HG03108 (cell line): ENCODE measurements around the gene OCEL1.

ENCODE experiments used
- ATAC-seq: cut with Tn5 transposase; IDR thresholded peaks from one replicate; pipeline ENCODE4 v1.9.1; 2021; ENCODE audit warnings: moderate library complexity; ENCODE audit not compliant: unreplicated experiment

Gene OCEL1

DNA sequence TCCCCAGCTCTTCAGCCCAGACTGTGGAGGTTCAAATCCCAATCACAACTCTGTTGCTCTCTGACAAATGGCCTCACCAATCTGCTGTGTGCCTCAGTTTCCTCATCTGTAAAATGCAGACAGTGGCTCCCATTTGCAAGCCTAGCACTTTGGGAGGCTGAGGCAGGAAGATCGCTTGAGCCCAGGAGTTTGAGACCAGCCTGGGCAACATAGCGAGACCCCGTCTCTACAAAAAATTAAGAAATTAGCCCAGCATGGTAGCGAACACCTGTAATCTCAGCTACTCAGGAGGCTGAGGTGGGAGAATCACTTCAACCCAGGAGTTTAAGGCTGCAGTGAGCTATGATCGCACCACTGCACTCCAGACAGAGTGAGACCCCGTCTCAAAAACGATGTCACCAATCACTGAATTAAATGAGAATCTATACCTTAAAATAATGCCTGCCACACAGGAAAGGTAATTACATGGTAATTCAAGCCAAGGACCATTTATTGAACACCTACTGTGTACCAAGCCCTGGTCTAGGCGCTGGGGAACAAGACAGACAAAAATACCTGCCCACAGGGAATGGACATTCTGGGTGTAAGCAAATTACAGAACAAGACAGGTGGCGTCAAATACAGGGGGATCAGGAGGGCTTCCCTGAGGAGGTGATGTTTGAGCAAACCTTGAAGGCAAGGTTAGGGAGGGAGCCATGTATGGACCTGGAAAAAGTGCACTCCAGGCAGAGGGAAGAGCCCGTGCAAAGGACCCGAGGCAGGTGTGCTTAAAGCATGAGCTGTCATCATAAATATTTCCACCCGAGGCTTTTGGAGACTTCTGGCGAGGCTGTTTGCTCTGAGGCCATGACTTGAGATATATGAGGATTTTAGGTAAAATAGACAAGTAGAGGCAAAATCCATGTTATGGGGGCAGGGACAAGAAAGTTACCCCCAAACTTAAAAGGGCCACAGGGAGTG, 12.0 kb downstream of the OCEL1 start:
- ATAC-seq = no peak

DNA sequence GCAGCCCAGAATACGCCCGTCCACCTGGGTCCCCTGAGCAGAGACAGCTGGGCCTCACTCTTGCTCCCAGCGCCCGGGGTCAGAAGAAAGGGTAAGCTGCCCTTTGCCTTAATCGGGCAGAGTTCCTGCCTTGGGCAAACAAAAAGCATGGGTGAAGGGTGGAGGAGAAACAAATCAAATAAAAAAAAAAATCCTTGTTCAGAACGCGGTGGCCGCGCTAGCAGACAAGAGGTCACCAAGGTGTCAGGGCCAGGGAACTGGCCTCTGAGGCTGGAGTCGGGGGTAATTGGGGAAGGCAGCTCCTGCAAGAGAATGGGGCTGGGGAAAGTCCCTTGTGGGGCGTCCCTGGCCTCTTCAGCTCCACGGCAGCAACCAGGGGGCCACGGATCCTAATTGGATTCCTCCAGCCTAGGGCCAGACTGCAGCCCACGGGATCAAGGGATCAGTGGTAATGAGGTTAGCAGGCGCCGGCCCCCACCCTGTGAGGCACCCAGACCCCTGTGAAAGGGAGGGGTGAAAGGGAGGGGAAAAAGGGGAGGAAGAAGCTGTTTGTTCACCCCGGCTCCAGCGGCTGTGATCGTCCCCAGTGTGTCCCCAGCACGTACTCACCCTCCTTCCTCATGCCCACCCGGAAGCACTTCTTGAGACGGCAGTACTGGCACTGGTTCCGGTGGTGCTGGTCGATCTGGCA, 14.2 kb downstream of the OCEL1 start:
- ATAC-seq = no peak

DNA sequence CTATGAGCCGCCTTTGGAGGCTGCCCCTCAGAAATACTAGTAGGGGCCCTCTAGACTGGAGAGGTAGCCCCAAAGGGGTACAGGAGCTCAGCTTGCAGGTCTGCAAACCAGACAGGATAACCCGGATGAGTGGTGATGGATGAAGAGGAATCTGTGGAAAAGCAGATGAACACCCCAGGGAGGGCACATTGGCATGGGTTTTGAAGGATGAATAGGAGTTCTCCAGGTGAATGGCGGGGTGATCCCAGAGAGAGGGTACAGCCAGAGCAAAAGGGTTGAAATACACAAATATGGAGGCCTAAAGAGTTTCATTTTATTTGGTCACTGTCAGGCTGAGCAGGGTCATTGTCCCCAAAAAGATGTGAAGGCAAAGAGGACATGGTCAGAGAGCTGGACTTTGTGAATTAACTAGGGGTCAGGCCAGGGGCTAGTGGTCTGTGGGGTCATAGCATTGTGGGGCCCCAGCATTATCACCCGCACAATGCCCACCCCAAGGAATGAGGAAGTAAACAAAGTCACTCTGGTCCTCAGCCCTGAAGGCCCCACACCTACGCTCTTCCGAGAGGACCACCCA, 14.9 kb downstream of the OCEL1 start:
- no peak for ATAC-seq

DNA sequence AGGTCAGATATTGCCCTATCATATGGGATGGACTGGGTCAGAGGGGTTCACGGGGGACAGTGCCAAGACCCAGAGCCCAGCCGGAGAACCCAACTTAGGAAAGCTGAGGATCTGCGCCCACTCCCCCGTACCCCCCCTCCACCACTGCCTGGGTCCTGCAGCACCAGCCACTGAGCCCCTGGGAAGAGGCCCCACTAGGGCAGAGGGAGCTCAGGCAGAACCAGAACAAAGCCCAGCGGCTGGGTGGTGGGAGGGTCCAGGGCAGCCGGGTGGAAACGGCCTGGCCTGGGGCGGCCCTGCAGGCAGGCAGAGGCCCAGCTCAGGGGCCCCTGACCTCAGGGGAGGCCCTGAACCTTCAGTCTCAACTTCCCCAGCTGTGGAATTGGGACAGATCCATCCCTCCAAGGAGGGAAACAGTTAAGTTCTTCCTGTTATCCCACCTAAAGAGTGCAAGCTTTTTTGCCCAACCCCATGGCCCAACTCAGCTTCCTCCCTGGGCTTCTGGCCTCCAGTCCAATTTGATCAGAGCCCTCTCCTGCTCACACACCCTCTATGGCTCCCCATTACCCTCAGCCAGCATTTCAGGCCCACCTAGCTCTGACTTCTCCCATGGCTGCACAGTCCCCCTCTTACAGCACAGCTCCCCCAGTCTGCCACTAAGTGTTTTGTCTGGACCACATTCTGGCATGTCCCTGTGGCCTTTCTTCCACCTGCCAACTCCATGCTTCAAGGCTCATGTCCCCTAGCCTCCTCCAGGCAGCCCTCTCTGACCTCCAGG, 16.6 kb downstream of the OCEL1 start:
- no peak for ATAC-seq

DNA sequence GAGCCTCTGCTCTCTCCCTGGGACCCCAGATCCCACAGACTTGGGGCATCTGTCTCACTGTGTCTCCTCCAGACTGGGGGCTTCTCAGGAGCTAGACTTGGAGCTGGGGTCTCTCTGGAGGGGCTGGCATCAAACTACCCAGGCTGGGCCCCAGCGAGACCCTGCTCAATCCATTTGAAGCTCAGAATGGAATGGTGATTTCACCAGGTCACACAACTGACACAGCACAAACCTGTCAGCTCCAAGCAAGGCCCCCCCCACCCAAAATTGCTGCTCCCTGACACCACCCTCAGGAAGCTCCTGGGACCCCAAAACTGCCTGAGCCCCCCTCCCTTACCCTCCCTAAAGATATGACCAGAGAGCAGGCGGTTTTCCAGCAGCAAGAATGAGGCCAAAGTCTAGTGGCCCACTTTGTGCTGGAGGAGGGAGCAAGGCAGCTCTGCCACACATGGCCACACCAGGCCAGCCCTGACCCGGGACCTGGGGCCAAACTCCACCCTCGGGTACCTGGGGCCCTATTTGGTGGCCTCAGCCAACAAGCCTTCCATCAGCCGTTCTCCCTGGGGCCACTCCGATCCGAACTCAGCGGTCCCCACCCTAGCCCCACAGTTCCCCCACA, 17.3 kb downstream of the OCEL1 start:
- ATAC-seq = no peak

DNA sequence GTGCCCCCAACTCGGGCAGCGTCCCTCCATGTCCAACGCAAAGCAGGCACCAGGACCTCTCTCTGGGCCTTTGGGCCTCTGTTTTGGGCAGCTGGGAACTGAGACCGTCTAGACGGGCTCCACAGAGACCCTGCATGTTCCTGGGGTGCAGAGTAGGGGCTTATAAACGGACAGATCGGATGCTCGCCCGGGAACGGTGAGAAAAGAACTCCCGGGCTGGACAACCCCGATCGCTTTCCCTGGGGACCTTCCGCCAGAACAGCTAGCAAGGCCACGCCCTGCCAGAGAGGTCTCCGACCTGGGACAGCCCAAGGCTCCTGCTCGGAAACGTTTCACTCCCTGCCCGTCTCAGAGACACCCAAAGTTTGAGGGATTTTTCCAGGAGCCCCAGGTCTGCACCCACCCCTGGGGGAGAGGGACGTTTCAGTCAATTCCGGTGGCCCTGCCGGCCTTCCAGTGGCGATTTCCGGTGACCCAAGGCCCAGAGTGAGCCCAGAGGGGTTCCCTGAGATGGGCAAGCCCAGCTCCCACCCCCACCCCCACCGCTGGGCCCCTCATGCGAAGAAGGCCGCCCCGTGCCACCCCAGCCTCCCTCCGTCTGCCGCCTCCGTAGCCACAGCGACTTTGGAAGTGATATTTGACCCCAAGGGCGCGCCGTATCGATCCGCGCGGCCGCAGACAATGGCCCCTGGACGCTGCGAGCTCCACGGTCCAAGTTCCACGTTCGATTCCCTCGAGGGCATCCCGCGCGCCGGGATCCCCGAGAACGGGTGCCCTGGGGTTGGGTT, 18.0 kb downstream of the OCEL1 start:
- ATAC-seq = no peak

DNA sequence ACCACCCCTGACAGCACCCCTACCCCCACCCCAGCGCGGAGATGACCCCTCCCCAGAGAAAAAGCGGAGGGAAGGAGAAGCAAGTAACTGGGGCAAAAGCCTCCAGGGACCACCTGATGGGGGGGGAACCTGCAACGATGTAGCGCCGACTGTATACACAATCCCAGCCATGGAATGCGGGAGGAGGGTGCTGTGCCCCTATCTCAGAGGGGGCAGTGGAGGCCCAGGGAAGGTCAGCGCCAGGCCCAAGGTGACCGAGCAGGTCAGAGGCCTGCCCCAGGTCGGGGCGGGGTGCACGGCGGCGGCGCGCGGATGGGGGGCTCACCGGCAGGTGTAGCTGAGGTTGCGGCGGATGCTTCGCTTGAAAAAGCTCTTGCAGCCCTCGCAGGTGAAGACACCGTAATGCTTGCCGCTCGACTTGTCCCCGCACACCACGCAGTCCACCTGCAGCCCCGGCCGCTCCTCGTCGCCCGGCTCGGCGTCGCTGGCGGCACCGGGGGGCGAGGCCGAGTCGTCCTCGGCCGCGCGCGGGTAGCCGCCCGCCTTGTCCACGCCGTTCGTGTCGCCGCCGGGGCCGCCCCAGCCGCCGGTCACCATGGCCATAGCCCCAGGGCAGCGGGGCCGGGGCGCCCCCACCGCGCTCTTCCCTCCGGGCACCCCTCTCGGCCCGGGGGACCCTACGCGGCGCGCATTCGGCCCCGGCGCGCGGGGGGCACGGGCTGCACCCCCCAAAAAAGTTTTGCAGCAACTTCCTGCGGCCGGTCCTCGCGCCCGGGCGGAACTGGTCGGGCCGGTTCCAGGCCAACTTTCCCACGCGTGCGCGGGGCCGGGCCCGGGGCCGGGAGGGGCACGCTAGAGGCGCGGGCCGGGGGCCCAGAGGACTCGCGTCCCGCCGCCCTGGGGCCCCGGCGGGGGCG, 18.9 kb downstream of the OCEL1 start:
- peak; percentile 10 for ATAC-seq

DNA sequence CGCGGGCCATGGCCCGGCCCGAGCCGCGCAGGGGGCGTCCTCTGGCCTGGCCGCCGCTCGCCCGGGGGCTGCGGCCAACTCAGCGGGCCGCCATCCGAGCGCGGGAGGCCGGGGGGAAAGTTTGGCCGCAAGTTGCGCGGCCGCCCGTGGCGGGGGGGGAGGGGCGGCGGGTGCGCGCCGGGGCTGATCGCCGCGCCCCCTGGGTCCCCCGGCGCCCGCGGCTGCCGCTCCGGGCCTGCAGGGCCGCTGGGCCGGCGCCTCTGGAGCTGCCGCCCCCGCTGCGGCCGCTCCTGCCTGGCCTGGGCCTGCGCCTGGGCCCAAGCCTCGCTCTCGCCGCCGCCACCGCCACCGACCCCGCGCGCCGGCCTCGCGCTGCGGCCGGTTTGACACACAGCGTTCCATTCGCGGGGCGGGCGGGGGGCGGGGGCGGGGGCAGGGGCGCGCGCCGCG, 19.5 kb downstream of the OCEL1 start, which contains the start of gene NR2F6:
TSS of gene NR2F6 (minus strand) at position 385 of the 450 bp plus-strand sequence. CDS start 699 bp downstream, outside the sequence.
- no peak for ATAC-seq

DNA sequence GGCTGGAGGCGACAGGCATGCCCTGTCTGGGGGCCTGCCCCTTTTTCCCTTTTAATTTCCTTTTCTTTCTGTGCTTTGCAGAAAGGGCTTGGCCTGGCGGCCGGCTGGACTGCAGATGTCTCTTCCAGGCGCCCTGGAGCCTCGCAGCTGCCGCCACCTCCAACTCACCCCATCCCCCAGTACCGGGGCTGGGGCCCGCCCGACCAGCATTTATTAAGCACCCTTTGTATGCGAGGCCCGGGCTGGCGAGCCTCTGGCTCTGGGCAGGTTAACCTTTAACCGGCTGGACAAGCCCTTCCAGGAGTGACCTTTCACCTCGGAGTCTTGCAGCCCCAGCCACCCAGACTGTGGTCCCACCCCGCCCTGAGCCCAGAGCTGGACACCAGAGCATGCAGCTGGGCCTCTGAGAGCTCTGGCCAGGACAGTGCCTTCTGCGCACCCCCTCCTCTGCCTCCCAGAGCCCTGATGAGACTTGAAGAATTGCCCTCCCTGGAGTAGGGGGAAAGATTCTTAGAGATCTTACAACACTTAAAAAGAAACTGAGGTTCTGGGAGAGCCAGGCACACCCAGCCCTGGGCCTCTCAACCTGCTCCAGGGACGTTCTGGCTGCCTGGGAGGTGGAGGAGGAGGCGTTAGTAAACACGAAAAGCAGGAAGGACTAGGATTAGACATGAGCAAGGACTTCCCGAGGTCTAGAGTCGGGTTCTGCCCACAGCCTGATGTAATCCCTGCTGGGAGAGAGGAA, 20.8 kb downstream of the OCEL1 start:
- ATAC-seq = no peak

DNA sequence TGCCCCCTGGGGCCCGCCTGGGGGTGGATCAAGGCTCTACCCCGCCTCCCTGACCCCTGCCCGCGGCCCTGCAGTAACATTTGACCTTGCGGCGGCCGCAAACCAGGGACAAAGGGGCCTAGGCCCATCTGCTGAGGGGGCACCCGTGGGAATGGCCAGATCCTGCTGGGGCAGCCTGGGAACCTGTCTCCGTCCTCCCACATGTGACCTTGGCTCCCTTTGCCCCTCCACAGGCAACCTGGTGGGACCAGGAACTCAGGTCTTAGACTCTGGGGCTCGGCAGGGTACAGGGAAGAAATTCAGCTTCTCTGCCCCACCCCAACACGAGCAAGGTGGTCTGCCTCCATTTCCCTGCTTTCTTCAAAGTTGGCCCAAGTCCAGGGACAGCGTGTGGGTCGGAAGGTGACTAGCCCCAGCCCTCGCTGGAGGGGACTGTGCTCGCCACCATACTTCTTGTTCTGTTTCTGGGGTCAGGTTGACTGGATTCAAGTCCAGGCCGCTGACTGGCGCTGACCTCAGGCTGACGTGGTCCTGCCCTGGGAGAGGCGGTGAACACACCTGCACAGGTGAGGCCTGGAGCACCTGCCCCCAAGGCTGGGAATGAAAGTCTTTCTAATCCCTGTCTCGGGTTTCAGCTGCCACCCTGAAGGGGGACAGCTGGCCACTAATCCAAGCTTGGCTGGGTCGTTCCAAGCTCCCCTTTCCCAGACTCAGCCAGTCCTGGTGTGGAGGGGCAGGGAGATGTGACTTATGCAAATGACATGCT, 22.2 kb downstream of the OCEL1 start:
- ATAC-seq = no peak

DNA sequence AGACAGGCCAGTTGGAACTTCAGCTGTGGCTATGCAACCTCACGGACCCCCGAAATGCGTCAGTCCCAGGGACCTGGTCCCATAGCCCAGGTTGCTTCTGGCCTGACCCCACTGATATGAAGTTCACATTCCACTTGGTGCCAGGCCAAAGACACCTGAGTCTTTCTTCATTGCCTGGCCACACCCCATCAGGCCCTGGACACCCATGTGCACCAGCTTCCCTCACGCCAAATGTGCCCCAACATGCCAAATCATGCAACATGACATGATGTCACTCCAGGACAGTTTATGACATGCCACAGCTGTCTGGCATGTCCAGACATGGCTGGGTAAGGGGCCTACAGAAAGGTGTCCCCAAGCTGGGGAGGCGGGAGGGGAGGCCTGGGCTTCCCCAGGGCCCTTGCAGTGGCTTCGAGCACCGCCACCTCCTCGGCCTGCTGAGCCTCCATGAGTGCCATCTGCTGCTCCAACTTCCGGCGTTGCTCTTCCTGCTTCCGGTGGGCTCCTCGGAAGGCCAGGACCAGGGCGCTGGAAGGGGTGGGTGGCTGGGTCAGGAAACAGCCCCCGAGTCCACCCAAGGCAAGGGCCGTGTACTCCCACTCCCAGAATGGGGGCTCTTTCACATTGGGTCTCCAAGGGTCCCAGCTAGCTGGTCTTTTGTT, 24.0 kb downstream of the OCEL1 start:
- no peak for ATAC-seq

DNA sequence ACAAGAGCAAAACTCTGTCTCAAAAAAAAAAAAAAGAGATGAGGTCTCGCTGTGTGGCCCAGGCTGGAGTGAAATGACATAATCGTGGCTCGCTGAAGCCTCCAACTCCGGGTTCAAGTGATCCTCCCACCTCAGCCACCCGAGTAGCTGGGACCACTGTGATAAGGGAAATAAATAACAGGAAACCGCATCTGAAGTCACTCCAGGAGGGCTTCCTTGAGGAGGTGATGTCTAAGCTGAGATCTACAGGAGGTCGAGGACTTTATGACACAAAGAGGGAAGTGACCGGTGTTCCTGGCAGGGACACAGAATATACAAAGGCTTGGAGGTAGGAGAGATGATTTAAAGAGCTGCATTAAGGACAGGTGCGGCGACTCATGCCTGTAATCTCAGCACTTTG, 28.6 kb downstream of the OCEL1 start:
- no peak for ATAC-seq

DNA sequence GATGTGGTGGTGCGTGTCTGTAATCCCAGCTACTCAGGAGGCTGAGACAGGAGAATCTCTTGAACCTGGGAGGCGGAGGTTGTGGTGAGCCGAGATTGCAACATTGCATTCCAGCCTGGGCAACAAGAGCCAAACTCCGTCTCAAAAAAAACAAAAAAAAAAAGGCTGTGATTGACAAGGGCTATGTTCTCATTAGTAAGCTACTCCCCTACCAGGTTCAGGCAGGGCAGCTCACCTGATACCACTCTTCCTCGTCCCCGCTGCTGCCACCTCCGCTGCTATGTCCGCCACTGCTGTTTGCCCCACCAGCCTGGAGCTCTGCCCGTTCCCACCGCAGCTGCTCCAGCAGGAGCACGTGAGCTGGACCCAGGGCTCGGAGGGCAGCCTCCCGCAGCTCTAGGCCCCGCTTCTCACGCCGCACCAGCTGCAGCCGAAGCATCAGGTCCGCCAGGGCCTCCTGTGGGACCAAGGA, 29.2 kb downstream of the OCEL1 start:
- ATAC-seq = no peak

DNA sequence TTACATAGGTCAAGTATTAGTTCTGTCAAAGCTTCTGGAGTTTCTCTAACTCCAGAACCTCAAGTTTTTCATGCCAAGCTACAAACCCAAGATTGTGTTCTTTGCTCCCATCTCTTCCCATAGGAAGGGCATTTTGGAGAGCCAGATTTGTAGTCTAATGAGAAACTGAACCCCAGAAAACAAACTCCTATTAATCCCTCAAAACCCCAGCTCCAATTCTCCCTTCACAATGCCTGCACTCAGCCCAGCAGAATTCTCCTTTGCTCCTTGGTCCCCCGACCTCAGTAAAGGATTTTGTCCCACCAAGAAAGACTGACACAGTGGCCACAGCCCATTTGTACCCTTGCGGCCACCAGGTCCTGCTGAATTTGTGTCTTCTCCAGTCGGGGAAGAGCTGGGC, 30.1 kb downstream of the OCEL1 start:
- ATAC-seq = no peak

DNA sequence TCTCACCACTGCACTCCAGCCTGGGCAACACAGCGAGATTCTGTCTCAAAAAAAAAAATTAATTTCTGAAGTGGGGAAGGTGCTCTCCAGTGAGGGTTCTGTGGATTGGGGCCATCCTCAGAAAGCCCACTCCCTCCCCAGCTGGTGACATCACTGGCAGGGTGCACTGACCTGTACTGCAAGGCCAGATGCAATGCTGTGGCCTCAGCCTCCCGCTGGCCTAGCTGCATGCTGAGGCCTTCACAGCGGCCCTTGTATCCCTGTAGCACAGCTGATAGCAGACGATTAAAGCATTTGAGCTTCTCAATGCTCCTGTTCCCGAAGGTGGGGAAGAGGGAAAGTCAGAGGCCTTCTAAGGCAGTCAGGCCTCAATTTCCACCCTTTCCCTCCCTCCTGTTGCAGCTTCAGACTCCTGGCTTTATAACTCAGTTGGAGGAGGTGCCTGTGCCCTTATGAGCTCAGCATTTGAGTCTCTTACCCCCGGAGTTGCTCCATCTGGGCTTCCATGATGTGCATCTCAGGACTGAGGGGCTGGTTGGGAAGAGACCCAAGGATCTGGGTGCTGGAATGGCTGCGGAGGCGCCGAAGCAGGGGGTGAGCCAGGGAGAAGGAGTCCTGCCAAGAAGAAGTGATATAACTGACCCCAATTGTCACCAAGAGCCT, 33.2 kb downstream of the OCEL1 start:
- no peak for ATAC-seq

DNA sequence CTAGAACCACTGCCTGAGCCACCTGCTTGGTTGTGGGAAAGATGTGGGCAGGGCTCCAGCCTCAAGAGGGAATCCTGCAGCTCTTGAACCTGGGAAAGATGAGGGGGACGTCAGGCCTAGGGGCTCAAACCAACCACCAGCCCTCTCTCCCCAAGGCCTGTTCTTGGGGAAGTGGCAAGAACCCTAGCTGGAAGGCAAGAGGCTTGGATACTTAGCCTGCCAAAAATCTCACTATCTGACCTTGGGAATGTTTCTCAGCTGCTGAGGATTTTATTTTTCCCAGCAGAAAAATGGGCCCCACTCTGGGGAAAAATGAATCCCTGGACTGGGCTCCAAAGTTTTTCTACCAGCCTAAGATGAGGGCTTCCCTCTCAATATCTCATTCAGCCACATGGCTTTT, 33.9 kb downstream of the OCEL1 start:
- no peak for ATAC-seq
